A549 (cell line): ENCODE measurements around the gene GABBR2. TPM values are rescaled to one million over a fixed set of nuclear protein-coding genes. Genes with fewer than 3 reads are reported as not detected.

Experiments
- ATAC-seq, 2 experiments: fragments of 200-7000 bp in 1 of 2; fragments of >200 bp in 1 of 2; cut with Nextera tagmentation in 1 of 2; cut with Tn5 transposase in 1 of 2; 3 replicates each; pipeline versions ENCODE4 v1.8.0 to v1.9.1; 2018 to 2020; ENCODE audit warnings: mild to moderate bottlenecking in 1 of 2, moderate library complexity in 1 of 2
- CTCF ChIA-PET: fragments of 300-600 bp; sonication (Branson Sonifier 250); formaldehyde crosslinking; extraction: SDS; loops from one replicate; lab custom pipeline; 2021; ENCODE audit warnings: antibody characterized with exemption, inconsistent platforms; lab: Yijun Ruan, JAX
- POLR2A ChIA-PET: fragments of 350-600 bp; formaldehyde crosslinking; extraction: SDS; loops from one replicate; lab custom pipeline; 2021; ENCODE audit warnings: antibody characterized with exemption, inconsistent platforms; lab: Yijun Ruan, JAX
- DNase-seq, 2 experiments: peaks; one replicate each; pipeline versions ENCODE4 v3.0.0 to v3.0.0-alpha.2; 2011 to 2016; ENCODE audit warnings: low read depth in 1 of 2, low spot score in 1 of 2
- FAIRE-seq: peaks from 2 replicates; lab custom pipeline; 2011; peaks lifted over from hg19 to GRCh38; lab: Jason Lieb, UNC
- H3K27ac ChIP-seq, 2 experiments: fragments of >200 bp; sonication (Bioruptor Twin); formaldehyde crosslinking; 3 replicates each; pipeline ENCODE4 v1.5.1; 2016 to 2017
- H3K4me1 ChIP-seq: fragments of >200 bp; sonication (Bioruptor Twin); formaldehyde crosslinking; 3 replicates; pipeline ENCODE4 v1.6.1; 2016
- H3K4me2 ChIP-seq: fragments of >200 bp; sonication (Bioruptor Twin); formaldehyde crosslinking; 3 replicates; pipeline ENCODE4 v1.6.1; 2016
- H3K4me3 ChIP-seq: fragments of >200 bp; sonication (Bioruptor Twin); formaldehyde crosslinking; 3 replicates; pipeline ENCODE4 v1.5.1; 2016
- H3K9me3 ChIP-seq: fragments of >200 bp; sonication (Bioruptor Twin); formaldehyde crosslinking; 3 replicates; pipeline ENCODE4 v1.6.1; 2016
- CBX2 ChIP-seq: fragments of 200-600 bp; sonication (generic); IDR thresholded peaks from 2 replicates; pipeline ENCODE4 v1.6.1; 2016; ENCODE audit warnings: low read depth, mild to moderate bottlenecking, borderline replicate concordance
- EHF ChIP-seq: fragments of 250-450 bp; sonication (Bioruptor Pico); IDR thresholded peaks from 2 replicates; pipeline ENCODE4 v1.5.0; 2020; ENCODE audit warnings: mild to moderate bottlenecking
- FOSB ChIP-seq: fragments of 250-450 bp; sonication (Bioruptor Pico); IDR thresholded peaks from 2 replicates; pipeline ENCODE4 v1.5.0; 2020; ENCODE audit warnings: mild to moderate bottlenecking, moderate library complexity
- FOSL2 ChIP-seq, 2 experiments: fragments of 450-650 bp in 1 of 2; fragments of >200 bp in 1 of 2; sonication (Bioruptor Twin) in 1 of 2; formaldehyde crosslinking; IDR thresholded peaks; 2 replicates each; pipeline versions ENCODE4 v1.5.0 to v1.6.1; 2016 to 2020; ENCODE audit warnings: mild to moderate bottlenecking in 1 of 2, moderate library complexity in 1 of 2
- HDAC2 ChIP-seq: fragments of 200-600 bp; sonication (generic); IDR thresholded peaks from 2 replicates; pipeline ENCODE4 v1.6.1; 2016
- HOXA7 ChIP-seq: fragments of 250-450 bp; sonication (Bioruptor Pico); IDR thresholded peaks from 2 replicates; pipeline ENCODE4 v1.5.0; 2020; ENCODE audit warnings: mild to moderate bottlenecking, moderate library complexity
- MAFK ChIP-seq: fragments of 450-650 bp; IDR thresholded peaks from 2 replicates; pipeline ENCODE4 v1.6.1; 2014; ENCODE audit not compliant: partially characterized antibody
- NFE2L2 ChIP-seq: fragments of 150-350 bp; conservative IDR thresholded peaks from 2 replicates; pipeline ENCODE4 v1.6.1; 2014; ENCODE audit warnings: low read length
- NPAS2 ChIP-seq: fragments of 250-450 bp; sonication (Bioruptor Pico); IDR thresholded peaks from 2 replicates; pipeline ENCODE4 v1.8.0; 2022; ENCODE audit warnings: mild to moderate bottlenecking, moderate library complexity, borderline replicate concordance
- NR3C1 ChIP-seq: fragments of >200 bp; sonication (Bioruptor Twin); formaldehyde crosslinking; IDR thresholded peaks from 3 replicates; pipeline ENCODE4 v1.6.1; 2017
- PHF8 ChIP-seq: fragments of 200-600 bp; sonication (generic); IDR thresholded peaks from 2 replicates; pipeline ENCODE4 v1.6.1; 2016; ENCODE audit warnings: low read depth, mild to moderate bottlenecking, antibody characterized with exemption, moderate library complexity, borderline replicate concordance
- POLR2A ChIP-seq: IDR thresholded peaks from 2 replicates; pipeline ENCODE4 v1.6.1; 2012; ENCODE audit warnings: mild to moderate bottlenecking, low read length
- RAD21 ChIP-seq, 2 experiments: fragments of >200 bp in 1 of 2; sonication (Bioruptor Twin) in 1 of 2; formaldehyde crosslinking in 1 of 2; IDR thresholded peaks in 1 of 2; conservative IDR thresholded peaks in 1 of 2; 2 replicates in 1 of 2; 3 replicates in 1 of 2; pipeline ENCODE4 v1.6.1; 2012 to 2018; ENCODE audit warnings: inconsistent platforms in 1 of 2
- RCOR1 ChIP-seq: fragments of 150-350 bp; IDR thresholded peaks from 2 replicates; pipeline ENCODE4 v1.6.1; 2014; ENCODE audit warnings: antibody characterized with exemption, low read length, low read depth
- RNF2 ChIP-seq: fragments of 200-600 bp; sonication (generic); IDR thresholded peaks from 2 replicates; pipeline ENCODE4 v1.6.1; 2016; ENCODE audit warnings: low read depth, mild to moderate bottlenecking, antibody characterized with exemption, moderate library complexity, borderline replicate concordance
- ZC3H11A ChIP-seq: fragments of 450-650 bp; IDR thresholded peaks from 2 replicates; pipeline ENCODE4 v1.6.1; 2014; ENCODE audit warnings: antibody characterized with exemption, mild to moderate bottlenecking
- ZSCAN20 ChIP-seq: fragments of 250-450 bp; sonication (Bioruptor Pico); IDR thresholded peaks from 2 replicates; pipeline ENCODE4 v1.8.0; 2022; ENCODE audit warnings: mild to moderate bottlenecking, moderate library complexity
- WGBS: methylation state at CpG from one replicate; pipeline ENCODE4 v1.1.6; 2017; ENCODE audit errors: missing lambda C conversion rate; 5-methylcytosine and 5-hydroxymethylcytosine counted together
- polyA plus RNA-seq, 4 experiments: library from polyadenylated mRNA; depleted of rRNA in 3 of 4; stranded (reverse); fragments of >200 nt; fragmentation: RNase III in 1 of 4; extraction: RNeasy Plus Mini Kit Qiagen cat#74134 plus additional on column Dnase treatment in 1 of 4; gene quantifications; 2 replicates in 3 of 4; 3 replicates in 1 of 4; pipeline ENCODE4 v1.2.3, GENCODE V29; 2011 to 2017
- TF ChIP-seq, protein P1 (sequence below): IDR thresholded peaks from 2 replicates; pipeline ENCODE4 v1.6.1; 2012
- TF ChIP-seq, protein P2 (sequence below): fragments of >200 bp; sonication (Bioruptor Twin); formaldehyde crosslinking; IDR thresholded peaks from 2 replicates; pipeline ENCODE4 v1.6.1; 2016
- TF ChIP-seq, protein P3 (sequence below): IDR thresholded peaks from 2 replicates; pipeline ENCODE4 v1.6.1; 2012

The GABBR2 gene
- polyA plus RNA-seq, 2 of the 4 experiments (the other 2 are of a cell fraction), result 0.08 to 0.57 TPM

- no peak overlapping the region for H3K27ac ChIP-seq
- WGBS, result 84% methylated on average over 14 of the region's 14 CpGs
- CTCF ChIA-PET, result interaction anchor here (1.0 kb wide), 1 partner anchor 20 kb away, joined by 3 read pairs; no protein-coding TSS in a partner anchor
- no peak for DNase-seq
- no peak for FAIRE-seq
- TF ChIP-seq RCOR1 (no peak), MAFK (peak; percentile 91), HOXA7 (no peak), NPAS2 (CRISPR knock-in tag) (no peak), NR3C1 (no peak)
- POLR2A ChIA-PET, result no interaction called here
- ATAC-seq, result no peak
- H3K4me3 ChIP-seq, result no peak overlapping the region
- H3K4me2 ChIP-seq, result no peak overlapping the region
- H3K9me3 ChIP-seq, result no peaks in the 10 kb centered on the region
- H3K4me1 ChIP-seq, result no peaks in the 10 kb centered on the region
Measured at GRCh38 chr9:98563212-98563907, 145.4 kb downstream of the GABBR2 start.

DNA sequence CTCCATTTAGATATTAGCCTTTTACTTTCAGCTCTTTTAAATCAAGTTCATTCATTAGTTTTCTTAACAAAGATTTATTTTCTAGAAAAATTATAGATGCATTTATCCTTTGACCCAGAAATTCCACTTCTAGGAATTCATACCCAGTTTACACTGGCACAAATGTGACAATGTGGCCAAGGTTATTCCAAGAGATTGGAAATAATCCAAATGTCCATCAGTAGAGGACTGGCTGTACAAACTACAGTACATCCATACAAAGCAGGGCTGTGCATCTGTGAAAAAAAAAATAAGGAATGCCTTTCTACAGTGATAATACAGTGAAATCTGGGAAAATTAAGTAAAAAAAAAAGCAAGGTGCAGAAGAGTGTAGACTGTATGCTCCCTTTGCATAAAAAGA, 149.2 kb downstream of the GABBR2 start:
- Histone ChIP-seq H3K4me2 (no peak overlapping the region), H3K27ac (no peak overlapping the region), H3K4me1 (no peaks in the 10 kb centered on the region), H3K9me3 (no peaks in the 10 kb centered on the region), H3K4me3 (no peak overlapping the region)
- TF ChIP-seq HDAC2 (no peak), NR3C1 (no peak), ZC3H11A (no peak), ZSCAN20 (CRISPR knock-in tag) (no peak), CBX2 (no peak)
- POLR2A ChIA-PET, result no interaction called here
- DNase-seq (no peak), ATAC-seq (no peak), FAIRE-seq (no peak)
- CTCF ChIA-PET, result no interaction called here

DNA sequence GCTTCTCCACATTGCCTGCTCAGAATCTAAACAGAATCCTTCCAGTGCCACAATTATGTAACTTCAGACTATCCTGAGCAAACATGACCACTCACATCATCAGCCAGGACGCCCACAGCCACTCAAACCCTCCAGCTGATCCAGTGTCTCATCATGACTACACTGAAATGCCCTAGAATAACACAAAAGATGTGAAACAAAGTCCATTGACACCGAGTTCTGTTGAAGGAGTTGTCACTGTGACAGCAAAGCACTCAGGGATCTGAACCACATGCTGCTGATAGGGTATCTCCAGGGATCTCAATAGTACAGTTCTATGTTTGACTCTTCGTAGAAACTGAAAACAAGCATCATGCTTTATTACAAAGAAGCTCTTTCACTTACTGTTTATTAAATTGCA, 150.2 kb downstream of the GABBR2 start:
- no peak overlapping the region for H3K4me3 ChIP-seq
- H3K4me2 ChIP-seq, result no peak overlapping the region
- ChIA-PET CTCF (no interaction called here), POLR2A (no interaction called here)
- TF ChIP-seq POLR2A, result no peak
- no peak for TF ChIP-seq RAD21 (conservative IDR thresholded peaks at IDR 0.05 in 1 of 2, IDR thresholded peaks at IDR 0.05 in 1 of 2)
- TF ChIP-seq, protein P1, sequence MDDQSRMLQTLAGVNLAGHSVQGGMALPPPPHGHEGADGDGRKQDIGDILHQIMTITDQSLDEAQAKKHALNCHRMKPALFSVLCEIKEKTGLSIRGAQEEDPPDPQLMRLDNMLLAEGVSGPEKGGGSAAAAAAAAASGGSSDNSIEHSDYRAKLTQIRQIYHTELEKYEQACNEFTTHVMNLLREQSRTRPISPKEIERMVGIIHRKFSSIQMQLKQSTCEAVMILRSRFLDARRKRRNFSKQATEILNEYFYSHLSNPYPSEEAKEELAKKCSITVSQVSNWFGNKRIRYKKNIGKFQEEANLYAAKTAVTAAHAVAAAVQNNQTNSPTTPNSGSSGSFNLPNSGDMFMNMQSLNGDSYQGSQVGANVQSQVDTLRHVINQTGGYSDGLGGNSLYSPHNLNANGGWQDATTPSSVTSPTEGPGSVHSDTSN, result no peak
- TF ChIP-seq PHF8, result no peak
- TF ChIP-seq, protein P2, sequence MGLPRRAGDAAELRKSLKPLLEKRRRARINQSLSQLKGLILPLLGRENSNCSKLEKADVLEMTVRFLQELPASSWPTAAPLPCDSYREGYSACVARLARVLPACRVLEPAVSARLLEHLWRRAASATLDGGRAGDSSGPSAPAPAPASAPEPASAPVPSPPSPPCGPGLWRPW, result no peak
- no peak for TF ChIP-seq FOSL2 (IDR thresholded peaks at IDR 0.05)
- no peak for TF ChIP-seq FOSL2 (CRISPR knock-in tag; IDR thresholded peaks at IDR 0.05)
- no peak for TF ChIP-seq RNF2
- TF ChIP-seq, protein P3, sequence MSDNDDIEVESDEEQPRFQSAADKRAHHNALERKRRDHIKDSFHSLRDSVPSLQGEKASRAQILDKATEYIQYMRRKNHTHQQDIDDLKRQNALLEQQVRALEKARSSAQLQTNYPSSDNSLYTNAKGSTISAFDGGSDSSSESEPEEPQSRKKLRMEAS, result no peak
- TF ChIP-seq FOSB (CRISPR knock-in tag), result no peak
- no peak for TF ChIP-seq ZSCAN20 (CRISPR knock-in tag)
- TF ChIP-seq EHF (CRISPR knock-in tag), result no peak
- TF ChIP-seq NFE2L2, result no peak
- H3K27ac ChIP-seq, result no peak overlapping the region
- FAIRE-seq (no peak), DNase-seq (no peak), ATAC-seq (no peak)
- H3K4me1 ChIP-seq, result no peaks in the 10 kb centered on the region
- no peaks in the 10 kb centered on the region for H3K9me3 ChIP-seq
- whole genome bisulfite sequencing, result 31% methylated on average over 3 of the region's 3 CpGs

- TF ChIP-seq HDAC2, result no peak
- Histone ChIP-seq H3K4me2 (no peak overlapping the region), H3K4me3 (no peak overlapping the region), H3K4me1 (no peaks in the 10 kb centered on the region), H3K27ac (no peak overlapping the region), H3K9me3 (no peaks in the 10 kb centered on the region)
- DNase-seq (no peak), FAIRE-seq (no peak), ATAC-seq (no peak)
- ChIA-PET CTCF (interaction anchor here (0.9 kb wide), 1 partner anchor 11 kb away, joined by 3 read pairs; no protein-coding TSS in a partner anchor), POLR2A (no interaction called here)
- WGBS, result 80% methylated on average over 12 of the region's 12 CpGs
Measured at GRCh38 chr9:98556511-98556910, 152.2 kb downstream of the GABBR2 start.
